NB4 (cell line): ENCODE measurements around the gene GALNT3.

Experiments
- POLR2A ChIP-seq: IDR thresholded peaks from 2 replicates; pipeline ENCODE4 v1.6.1; 2011; ENCODE audit warnings: mild to moderate bottlenecking; ENCODE audit not compliant: insufficient read length; ENCODE audit errors: extremely low read depth
- TF ChIP-seq, protein P1 (sequence below): IDR thresholded peaks from one replicate; pipeline ENCODE4 v1.5.1; 2012; ENCODE audit warnings: low read depth, low read length

DNA sequence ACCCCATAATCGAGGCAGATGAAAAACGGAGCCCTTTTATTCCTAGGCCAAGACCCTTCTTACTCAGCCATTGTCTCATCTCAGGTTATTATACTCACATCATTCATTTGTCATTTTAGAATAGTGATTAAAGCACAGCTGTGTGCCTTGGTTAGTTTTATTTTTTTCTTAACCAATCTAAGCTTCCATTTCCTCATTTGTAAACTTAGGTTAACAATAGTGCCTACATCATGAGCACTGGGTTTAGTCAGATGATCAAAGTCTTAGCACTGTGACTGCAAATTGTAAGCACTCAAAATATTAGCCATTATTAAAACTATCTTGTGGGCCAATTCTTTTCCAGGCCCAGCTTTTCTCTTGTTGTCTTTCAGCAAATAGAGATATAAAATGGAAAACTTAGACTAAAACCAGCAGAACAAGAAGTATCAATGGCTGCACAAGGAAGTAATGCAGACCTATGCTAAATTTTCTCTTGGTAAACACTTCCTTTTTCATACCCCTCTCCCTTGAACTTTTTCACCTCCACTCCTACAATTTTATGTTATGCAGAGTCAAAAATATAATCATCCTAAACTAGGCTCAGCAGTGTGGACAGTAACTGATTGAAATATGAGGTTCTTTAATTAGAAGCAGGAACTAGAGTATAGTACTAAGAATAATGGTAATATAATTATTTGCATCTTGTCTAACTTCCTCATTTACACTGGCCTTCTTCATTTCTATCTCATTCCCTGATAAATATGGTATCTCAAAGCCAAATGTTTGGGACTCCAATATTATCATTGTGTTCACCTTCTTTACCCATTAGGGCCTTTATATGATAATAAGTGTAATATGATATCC lies 21.5 kb upstream of the GALNT3 start:
- TF ChIP-seq POLR2A, result no peak
- TF ChIP-seq, protein P1, sequence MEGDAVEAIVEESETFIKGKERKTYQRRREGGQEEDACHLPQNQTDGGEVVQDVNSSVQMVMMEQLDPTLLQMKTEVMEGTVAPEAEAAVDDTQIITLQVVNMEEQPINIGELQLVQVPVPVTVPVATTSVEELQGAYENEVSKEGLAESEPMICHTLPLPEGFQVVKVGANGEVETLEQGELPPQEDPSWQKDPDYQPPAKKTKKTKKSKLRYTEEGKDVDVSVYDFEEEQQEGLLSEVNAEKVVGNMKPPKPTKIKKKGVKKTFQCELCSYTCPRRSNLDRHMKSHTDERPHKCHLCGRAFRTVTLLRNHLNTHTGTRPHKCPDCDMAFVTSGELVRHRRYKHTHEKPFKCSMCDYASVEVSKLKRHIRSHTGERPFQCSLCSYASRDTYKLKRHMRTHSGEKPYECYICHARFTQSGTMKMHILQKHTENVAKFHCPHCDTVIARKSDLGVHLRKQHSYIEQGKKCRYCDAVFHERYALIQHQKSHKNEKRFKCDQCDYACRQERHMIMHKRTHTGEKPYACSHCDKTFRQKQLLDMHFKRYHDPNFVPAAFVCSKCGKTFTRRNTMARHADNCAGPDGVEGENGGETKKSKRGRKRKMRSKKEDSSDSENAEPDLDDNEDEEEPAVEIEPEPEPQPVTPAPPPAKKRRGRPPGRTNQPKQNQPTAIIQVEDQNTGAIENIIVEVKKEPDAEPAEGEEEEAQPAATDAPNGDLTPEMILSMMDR, result no peak
